HAP-1 (cell line): ENCODE data around the gene RAPGEF1.

Source experiments
- DNase-seq, 2 experiments: peaks; one replicate each; pipeline ENCODE4 v3.0.0-alpha.2; 2016 to 2020; ENCODE audit warnings: low spot score in 2 of 2
- H3K27me3 ChIP-seq: fragments of 250-450 bp; sonication (Bioruptor Pico); 2 replicates; pipeline ENCODE4 v1.5.1; 2020; ENCODE audit warnings: low read depth, mild to moderate bottlenecking, moderate library complexity
- H3K36me3 ChIP-seq: fragments of 250-450 bp; sonication (Bioruptor Pico); replicated peaks from 2 replicates; pipeline ENCODE4 v1.5.1; 2020; ENCODE audit warnings: mild to moderate bottlenecking
- H3K4me1 ChIP-seq: fragments of 250-450 bp; sonication (Bioruptor Pico); 2 replicates; pipeline ENCODE4 v1.5.1; 2020; ENCODE audit warnings: mild to moderate bottlenecking
- H3K4me3 ChIP-seq: fragments of 250-450 bp; sonication (Bioruptor Pico); 2 replicates; pipeline ENCODE4 v1.5.1; 2020; ENCODE audit warnings: mild to moderate bottlenecking, moderate library complexity
- H3K9me3 ChIP-seq: fragments of 250-450 bp; sonication (Bioruptor Pico); 2 replicates; pipeline ENCODE4 v1.5.1; 2020; ENCODE audit warnings: mild to moderate bottlenecking, moderate library complexity
- in situ Hi-C: fragments of 300-500 bp; cut with MboI; formaldehyde crosslinking; loops from 3 replicates; pipeline ENCODE4 v1.14.3; 2020; ENCODE audit warnings: low sequenced_read_pairs, inconsistent platforms, mixed read lengths

RAPGEF1 gene

GRCh38 chr9:131610231-131610761, 129.6 kb downstream of the RAPGEF1 start:
- DNase-seq: no peak
- Histone ChIP-seq H3K4me3 (no peak overlapping the region), H3K27me3 (no peaks in the 10 kb centered on the region), H3K4me1 (no peaks in the 10 kb centered on the region), H3K9me3 (no peaks in the 10 kb centered on the region), H3K36me3 (no peaks in the 10 kb centered on the region; the same call in 1 of the 2 replicates)
- in situ Hi-C loops: no loop called here

GRCh38 chr9:131609099-131609830, 130.6 kb downstream of the RAPGEF1 start:
- no peaks in the 10 kb centered on the region for H3K9me3 ChIP-seq
- H3K4me3 ChIP-seq: no peak overlapping the region
- in situ Hi-C loops: no loop called here
- DNase-seq: no peak
- peaks cover 4% of the 10 kb centered on the region; the same call in 1 of the 2 replicates for H3K36me3 ChIP-seq
- H3K4me1 ChIP-seq: no peaks in the 10 kb centered on the region
- no peaks in the 10 kb centered on the region for H3K27me3 ChIP-seq

- Histone ChIP-seq H3K4me1 (no peaks in the 10 kb centered on the region), H3K9me3 (no peaks in the 10 kb centered on the region), H3K4me3 (no peak overlapping the region), H3K27me3 (no peaks in the 10 kb centered on the region), H3K36me3 (peaks cover 5% of the 10 kb centered on the region; the same call in 1 of the 2 replicates)
- no peak for DNase-seq
- in situ Hi-C loops: no loop called here
Observed at GRCh38 chr9:131608493-131609037, 131.3 kb downstream of the RAPGEF1 start.

GRCh38 chr9:131607591-131607990, 132.3 kb downstream of the RAPGEF1 start:
- peaks cover 5% of the 10 kb centered on the region; the same call in 1 of the 2 replicates for H3K36me3 ChIP-seq
- H3K9me3 ChIP-seq: no peaks in the 10 kb centered on the region
- H3K27me3 ChIP-seq: no peaks in the 10 kb centered on the region
- no peak for DNase-seq
- no peak overlapping the region for H3K4me3 ChIP-seq
- H3K4me1 ChIP-seq: no peaks in the 10 kb centered on the region
- in situ Hi-C loops: no loop called here

GRCh38 chr9:131606896-131607567, 132.8 kb downstream of the RAPGEF1 start:
- Histone ChIP-seq H3K36me3 (peaks cover 5% of the 10 kb centered on the region; the same call in 1 of the 2 replicates), H3K9me3 (no peaks in the 10 kb centered on the region), H3K27me3 (no peaks in the 10 kb centered on the region), H3K4me1 (no peaks in the 10 kb centered on the region), H3K4me3 (no peak overlapping the region)
- no peak for DNase-seq
- in situ Hi-C loops: no loop called here

GRCh38 chr9:131605770-131606590, 133.9 kb downstream of the RAPGEF1 start:
- Histone ChIP-seq H3K4me3 (no peak overlapping the region), H3K27me3 (no peaks in the 10 kb centered on the region), H3K4me1 (no peaks in the 10 kb centered on the region), H3K9me3 (no peaks in the 10 kb centered on the region), H3K36me3 (peaks cover 8% of the 10 kb centered on the region; the same call in 1 of the 2 replicates)
- in situ Hi-C loops: no loop called here
- DNase-seq: no peak

GRCh38 chr9:131603711-131604439, 136.0 kb downstream of the RAPGEF1 start:
- in situ Hi-C loops: no loop called here

GRCh38 chr9:131603199-131603598, 136.7 kb downstream of the RAPGEF1 start:
- Histone ChIP-seq H3K4me1 (no peaks in the 10 kb centered on the region), H3K36me3 (peaks cover 12% of the 10 kb centered on the region; the same call in 1 of the 2 replicates), H3K9me3 (no peaks in the 10 kb centered on the region), H3K4me3 (no peak overlapping the region), H3K27me3 (no peaks in the 10 kb centered on the region)
- in situ Hi-C loops: no loop called here
- DNase-seq: no peak

More at GRCh38 chr9:131603711-131604439, 136.0 kb downstream of the RAPGEF1 start:
- no peak for DNase-seq
- no peak overlapping the region for H3K4me3 ChIP-seq
- no peaks in the 10 kb centered on the region for H3K27me3 ChIP-seq
- peaks cover 12% of the 10 kb centered on the region; the same call in 1 of the 2 replicates for H3K36me3 ChIP-seq
- H3K4me1 ChIP-seq: no peaks in the 10 kb centered on the region
- no peaks in the 10 kb centered on the region for H3K9me3 ChIP-seq

GRCh38 chr9:131601683-131602181, 138.1 kb downstream of the RAPGEF1 start:
- in situ Hi-C loops: no loop called here
- DNase-seq: no peak
- Histone ChIP-seq H3K27me3 (no peaks in the 10 kb centered on the region), H3K36me3 (peaks cover 18% of the 10 kb centered on the region), H3K4me3 (no peak overlapping the region), H3K4me1 (no peaks in the 10 kb centered on the region), H3K9me3 (no peaks in the 10 kb centered on the region)

GRCh38 chr9:131598121-131598520, 141.8 kb downstream of the RAPGEF1 start:
- H3K4me1 ChIP-seq: no peaks in the 10 kb centered on the region
- no peak for DNase-seq
- H3K36me3 ChIP-seq: peaks cover 31% of the 10 kb centered on the region
- in situ Hi-C loops: no loop called here
- H3K9me3 ChIP-seq: no peaks in the 10 kb centered on the region
- no peak overlapping the region for H3K4me3 ChIP-seq
- H3K27me3 ChIP-seq: no peaks in the 10 kb centered on the region

- no peaks in the 10 kb centered on the region for H3K4me1 ChIP-seq
- in situ Hi-C loops: no loop called here
- peaks cover 31% of the 10 kb centered on the region for H3K36me3 ChIP-seq
Observed at GRCh38 chr9:131597246-131597645, 142.6 kb downstream of the RAPGEF1 start.

GRCh38 chr9:131596430-131596743, 143.5 kb downstream of the RAPGEF1 start:
- Histone ChIP-seq H3K27me3 (no peaks in the 10 kb centered on the region), H3K36me3 (peaks cover 31% of the 10 kb centered on the region), H3K9me3 (no peaks in the 10 kb centered on the region), H3K4me1 (no peaks in the 10 kb centered on the region), H3K4me3 (no peak overlapping the region)
- in situ Hi-C loops: no loop called here
- DNase-seq: no peak

More at GRCh38 chr9:131597246-131597645, 142.6 kb downstream of the RAPGEF1 start:
- H3K4me3 ChIP-seq: no peak overlapping the region
- DNase-seq: no peak
- no peaks in the 10 kb centered on the region for H3K27me3 ChIP-seq
- no peaks in the 10 kb centered on the region for H3K9me3 ChIP-seq
